CD14-positive monocyte (primary cell): ENCODE data around the gene SGMS1. TPM values are rescaled to one million over a fixed set of nuclear protein-coding genes. Genes with fewer than 3 reads are reported as not detected.

Experiments used
- DNase-seq, 3 donors: peaks; one replicate each; pipeline ENCODE4 v3.0.0-alpha.2; 2011 to 2022
- H2AFZ ChIP-seq: 2 replicates; pipeline ENCODE4 v1.6.0; 2012; ENCODE audit warnings: mild to moderate bottlenecking, low read depth, low read length, inconsistent platforms; ENCODE audit not compliant: insufficient read depth, poor library complexity, severe bottlenecking
- H3K27ac ChIP-seq, 2 donors: 1 replicate in 1 of 2; 2 replicates in 1 of 2; pipeline ENCODE4 v1.5.1; 2012 to 2013; ENCODE audit warnings: low read length in 2 of 2, control low read depth in 1 of 2, inconsistent platforms in 1 of 2, low read depth in 1 of 2, mild to moderate bottlenecking in 1 of 2
- H3K27me3 ChIP-seq, 2 donors: one replicate each; pipeline versions ENCODE4 v1.6.0 to v1.6.1; 2011 to 2013; ENCODE audit warnings: low read length in 2 of 2; ENCODE audit not compliant: control insufficient read depth in 2 of 2, insufficient read depth in 2 of 2
- H3K36me3 ChIP-seq, 2 donors: replicated peaks in 1 of 2; 1 replicate in 1 of 2; 2 replicates in 1 of 2; pipeline versions ENCODE4 v1.5.1 to v1.6.1; 2012 to 2013; ENCODE audit warnings: low read length in 2 of 2, control low read depth in 1 of 2, inconsistent platforms in 1 of 2, mild to moderate bottlenecking in 1 of 2; ENCODE audit not compliant: insufficient read depth in 2 of 2, control insufficient read depth in 1 of 2
- H3K4me1 ChIP-seq, 2 donors: 1 replicate in 1 of 2; 2 replicates in 1 of 2; pipeline versions ENCODE4 v1.5.1 to v1.6.1; 2012 to 2013; ENCODE audit warnings: low read length in 2 of 2, control low read depth in 1 of 2, inconsistent platforms in 1 of 2, mild to moderate bottlenecking in 1 of 2, moderate library complexity in 1 of 2; ENCODE audit not compliant: insufficient read depth in 2 of 2, control insufficient read depth in 1 of 2
- H3K4me2 ChIP-seq: replicated peaks from 2 replicates; pipeline ENCODE3; 2012; ENCODE audit warnings: low read length, moderate library complexity, mild to moderate bottlenecking; ENCODE audit not compliant: poor library complexity, severe bottlenecking; ENCODE audit errors: extremely low read depth
- H3K4me3 ChIP-seq, 3 experiments: fragments of 200-600 bp in 1 of 3; sonication (generic) in 1 of 3; replicated peaks in 1 of 3; 1 replicate in 2 of 3; 2 replicates in 1 of 3; pipeline ENCODE4 v1.5.1; 2011 to 2013; ENCODE audit warnings: low read length in 3 of 3, mild to moderate bottlenecking in 3 of 3, control low read depth in 2 of 3, low read depth in 2 of 3, inconsistent platforms in 1 of 3, moderate library complexity in 1 of 3
- H3K79me2 ChIP-seq: 2 replicates; pipeline ENCODE4 v1.6.0; 2012; ENCODE audit warnings: mild to moderate bottlenecking, control low read depth, inconsistent platforms, low read length, moderate library complexity; ENCODE audit not compliant: insufficient read depth
- H3K9ac ChIP-seq: 2 replicates; pipeline ENCODE4 v1.6.0; 2017; ENCODE audit warnings: low read length, mild to moderate bottlenecking; ENCODE audit not compliant: insufficient read depth, poor library complexity, severe bottlenecking
- H3K9me3 ChIP-seq, 2 donors: replicated peaks in 1 of 2; 1 replicate in 1 of 2; 2 replicates in 1 of 2; pipeline versions ENCODE4 v1.5.1 to v1.6.1; 2012 to 2013; ENCODE audit warnings: low read length in 2 of 2, control low read depth in 1 of 2; ENCODE audit not compliant: control insufficient read depth in 1 of 2, insufficient read depth in 1 of 2
- H4K20me1 ChIP-seq: 2 replicates; pipeline ENCODE4 v1.6.0; 2012; ENCODE audit warnings: mild to moderate bottlenecking, low read length, control low read depth, moderate library complexity; ENCODE audit not compliant: insufficient read depth
- H3K27ac Mint-ChIP-seq, 7 donors: one replicate each; pipeline ENCODE4 v1.8.0; 2020; ENCODE audit warnings: mild to moderate bottlenecking in 7 of 7, mixed read lengths in 7 of 7, moderate library complexity in 6 of 7, inconsistent platforms in 2 of 7
- H3K27me3 Mint-ChIP-seq, 3 donors: one replicate each; pipeline ENCODE4 v1.8.0; 2021 to 2022; ENCODE audit warnings: low read depth in 3 of 3, mild to moderate bottlenecking in 3 of 3, mixed read lengths in 3 of 3, moderate library complexity in 3 of 3, inconsistent platforms in 1 of 3
- H3K36me3 Mint-ChIP-seq, 2 donors: one replicate each; pipeline ENCODE4 v1.8.0; 2020; ENCODE audit warnings: mixed read lengths in 2 of 2, inconsistent platforms in 1 of 2, mild to moderate bottlenecking in 1 of 2
- H3K4me1 Mint-ChIP-seq: one replicate; pipeline ENCODE4 v1.8.0; 2020; ENCODE audit warnings: mild to moderate bottlenecking, mixed read lengths
- H3K4me3 Mint-ChIP-seq, 2 donors: one replicate each; pipeline ENCODE4 v1.8.0; 2020; ENCODE audit warnings: mild to moderate bottlenecking in 2 of 2, mixed read lengths in 2 of 2, moderate library complexity in 1 of 2
- H3K9me3 Mint-ChIP-seq, 7 donors: one replicate each; pipeline ENCODE4 v1.8.0; 2020 to 2022; ENCODE audit warnings: mixed read lengths in 7 of 7, mild to moderate bottlenecking in 6 of 7, moderate library complexity in 6 of 7, inconsistent platforms in 2 of 7
- WGBS: methylation state at CpG from one replicate; pipeline ENCODE4 v1.1.5; 2013; ENCODE audit warnings: missing lambda C conversion rate; ENCODE audit not compliant: insufficient coverage; 5-methylcytosine and 5-hydroxymethylcytosine counted together
- intact Hi-C, 2 donors: fragments of 100-400 bp; cut with micrococcal nuclease; formaldehyde crosslinking; loops; one replicate each; pipeline versions ENCODE4 v1.15.0 to v1.15.1; 2023
- polyA plus RNA-seq, 3 donors: library from polyadenylated mRNA; depleted of rRNA in 1 of 3; unstranded in 2 of 3; stranded (reverse) in 1 of 3; fragments of 300-500 nt in 2 of 3; fragments of >200 nt in 1 of 3; fragmentation: Illumina TruSeq in 2 of 3; gene quantifications; 1 replicate in 2 of 3; 2 replicates in 1 of 3; pipeline ENCODE4 v1.2.3, GENCODE V29; 2012 to 2021
- TF ChIP-seq, protein P1 (sequence below): fragments of 200-600 bp; IDR thresholded peaks from one replicate; pipeline ENCODE4 v1.8.0; 2022; ENCODE audit warnings: antibody characterized with exemption, mild to moderate bottlenecking

Gene SGMS1
- polyA plus RNA-seq, 3 donors: 19.5 to 20.6 (median 20.4) TPM

GRCh38 chr10:50640238-50640637 is 16.5 kb upstream of the SGMS1 start:
- H3K27ac ChIP-seq: no peak overlapping the region
- Mint-ChIP-seq H3K27ac (no peak overlapping the region), H3K36me3 (no peaks in the 10 kb centered on the region), H3K9me3 (no peaks in the 10 kb centered on the region), H3K4me1 (peaks cover 7% of the 10 kb centered on the region), H3K4me3 (no peak overlapping the region), H3K27me3 (peaks cover 0 to 12% (median 5%) of the 10 kb centered on the region in 3 donors)
- no peak overlapping the region for H3K4me3 ChIP-seq
- H3K79me2 ChIP-seq: no peaks in the 10 kb centered on the region
- TF ChIP-seq, protein P1, sequence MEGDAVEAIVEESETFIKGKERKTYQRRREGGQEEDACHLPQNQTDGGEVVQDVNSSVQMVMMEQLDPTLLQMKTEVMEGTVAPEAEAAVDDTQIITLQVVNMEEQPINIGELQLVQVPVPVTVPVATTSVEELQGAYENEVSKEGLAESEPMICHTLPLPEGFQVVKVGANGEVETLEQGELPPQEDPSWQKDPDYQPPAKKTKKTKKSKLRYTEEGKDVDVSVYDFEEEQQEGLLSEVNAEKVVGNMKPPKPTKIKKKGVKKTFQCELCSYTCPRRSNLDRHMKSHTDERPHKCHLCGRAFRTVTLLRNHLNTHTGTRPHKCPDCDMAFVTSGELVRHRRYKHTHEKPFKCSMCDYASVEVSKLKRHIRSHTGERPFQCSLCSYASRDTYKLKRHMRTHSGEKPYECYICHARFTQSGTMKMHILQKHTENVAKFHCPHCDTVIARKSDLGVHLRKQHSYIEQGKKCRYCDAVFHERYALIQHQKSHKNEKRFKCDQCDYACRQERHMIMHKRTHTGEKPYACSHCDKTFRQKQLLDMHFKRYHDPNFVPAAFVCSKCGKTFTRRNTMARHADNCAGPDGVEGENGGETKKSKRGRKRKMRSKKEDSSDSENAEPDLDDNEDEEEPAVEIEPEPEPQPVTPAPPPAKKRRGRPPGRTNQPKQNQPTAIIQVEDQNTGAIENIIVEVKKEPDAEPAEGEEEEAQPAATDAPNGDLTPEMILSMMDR: no peak
- intact Hi-C loops: no loop called here
- no peaks in the 10 kb centered on the region for H3K9me3 ChIP-seq
- no peak overlapping the region for H3K4me2 ChIP-seq
- WGBS: no CpG with 5 or more reads among the region's 1 CpG
- H3K9ac ChIP-seq: no peak overlapping the region
- no peaks in the 10 kb centered on the region for H3K4me1 ChIP-seq
- H3K36me3 ChIP-seq: no peaks in the 10 kb centered on the region
- no peaks in the 10 kb centered on the region for H4K20me1 ChIP-seq
- no peak for DNase-seq
- no peaks in the 10 kb centered on the region for H3K27me3 ChIP-seq
- H2AFZ ChIP-seq: no peak overlapping the region

- H3K9me3 ChIP-seq: no peaks in the 10 kb centered on the region
- no peaks in the 10 kb centered on the region for H3K4me1 ChIP-seq
- H3K4me3 ChIP-seq: no peak overlapping the region
- H3K36me3 ChIP-seq: no peaks in the 10 kb centered on the region
- no peak overlapping the region for H3K4me2 ChIP-seq
- no peak overlapping the region for H3K9ac ChIP-seq
- H3K27ac ChIP-seq: no peak overlapping the region
- Mint-ChIP-seq H3K4me1 (peaks cover 7% of the 10 kb centered on the region), H3K4me3 (no peak overlapping the region), H3K36me3 (no peaks in the 10 kb centered on the region), H3K27me3 (peaks cover 0 to 7% (median 5%) of the 10 kb centered on the region in 3 donors), H3K27ac (no peak overlapping the region), H3K9me3 (no peaks in the 10 kb centered on the region)
- WGBS: 42% methylated on average over 2 of the region's 6 CpGs
- TF ChIP-seq, protein P1: no peak
- H2AFZ ChIP-seq: no peak overlapping the region
- no peak for DNase-seq
- no peaks in the 10 kb centered on the region for H3K79me2 ChIP-seq
- no peaks in the 10 kb centered on the region for H3K27me3 ChIP-seq
- no peaks in the 10 kb centered on the region for H4K20me1 ChIP-seq
- intact Hi-C loops: no loop called here
Measured at GRCh38 chr10:50636618-50637579, 13.1 kb upstream of the SGMS1 start.
